Activated CD4-positive, alpha-beta T cell treated with anti-CD3 and anti-CD28 coated beads, Interleukin-2, amount 50 U/mL, for 1 hour (primary cell): ENCODE results near the gene HTR2B.
A peak's percentile ranks its signal among the peaks of the same experiment; 100 is the strongest.
"Not testable (repeated sequence)": the region's sequence is repeated elsewhere in the genome, so short reads cannot be mapped to it uniquely, and the experiment has no call there.

Experiments used
- DNase-seq: peaks from one replicate; pipeline ENCODE4 v3.0.0-alpha.2; 2020

The HTR2B gene

GRCh38 chr2:231132129-231132528, 7.3 kb upstream of the HTR2B start:
- DNase-seq = no peak

GRCh38 chr2:231130336-231131056, 5.7 kb upstream of the HTR2B start:
- no peak for DNase-seq

- no peak for DNase-seq
Observed at GRCh38 chr2:231129216-231129615, 4.4 kb upstream of the HTR2B start.

- DNase-seq = no peak
Observed at GRCh38 chr2:231128541-231128940, 3.7 kb upstream of the HTR2B start.

GRCh38 chr2:231127936-231128335, 3.1 kb upstream of the HTR2B start:
- no peak for DNase-seq

- DNase-seq = no peak
Observed at GRCh38 chr2:231127480-231127879, 2.6 kb upstream of the HTR2B start.

- DNase-seq = no peak
Observed at GRCh38 chr2:231126123-231126522, 1.3 kb upstream of the HTR2B start.

- no peak for DNase-seq
Observed at GRCh38 chr2:231123362-231123898, 1.4 kb downstream of the HTR2B start.

- DNase-seq = no peak
Observed at GRCh38 chr2:231118614-231118942, 6.3 kb downstream of the HTR2B start.

- DNase-seq = no peak
Observed at GRCh38 chr2:231117922-231118613, 6.8 kb downstream of the HTR2B start.

GRCh38 chr2:231117148-231117547, 7.7 kb downstream of the HTR2B start:
- DNase-seq = no peak

- no peak for DNase-seq
Observed at GRCh38 chr2:231115651-231116050, 9.2 kb downstream of the HTR2B start.

- DNase-seq = no peak
Observed at GRCh38 chr2:231113489-231113888, 11.4 kb downstream of the HTR2B start.

- no peak for DNase-seq
Observed at GRCh38 chr2:231111987-231112386, 12.9 kb downstream of the HTR2B start.

- no peak for DNase-seq
Observed at GRCh38 chr2:231110551-231110950, 14.3 kb downstream of the HTR2B start.

- DNase-seq = peak; percentile 52
Observed at GRCh38 chr2:231104115-231104713, 20.6 kb downstream of the HTR2B start.

GRCh38 chr2:231102772-231103171, 22.1 kb downstream of the HTR2B start:
- DNase-seq = no peak

- DNase-seq = no peak
Observed at GRCh38 chr2:231100990-231101389, 23.9 kb downstream of the HTR2B start.

GRCh38 chr2:231100321-231100720, 24.5 kb downstream of the HTR2B start:
- DNase-seq = not testable (repeated sequence)

- DNase-seq = no peak
Observed at GRCh38 chr2:231099918-231100317, 24.9 kb downstream of the HTR2B start.

GRCh38 chr2:231094736-231095346, 30.0 kb downstream of the HTR2B start:
- no peak for DNase-seq

- DNase-seq = no peak
Observed at GRCh38 chr2:231093933-231094332, 30.9 kb downstream of the HTR2B start.

- no peak for DNase-seq
Observed at GRCh38 chr2:231088754-231089153, 36.1 kb downstream of the HTR2B start.

GRCh38 chr2:231084565-231084964, 40.3 kb downstream of the HTR2B start:
- no peak for DNase-seq
